GM23248 (cell line): ENCODE measurements around the gene UQCRQ.

Source experiments
- EZH2 ChIP-seq: fragments of 200-600 bp; sonication (generic); IDR thresholded peaks from 2 replicates; pipeline ENCODE4 v1.6.1; 2018; ENCODE audit warnings: antibody characterized with exemption, mild to moderate bottlenecking; ENCODE audit not compliant: insufficient read depth, poor library complexity, severe bottlenecking
- EZH2phosphoT487 ChIP-seq: fragments of 200-600 bp; sonication (generic); IDR thresholded peaks from 2 replicates; pipeline ENCODE4 v1.6.1; 2018; ENCODE audit warnings: antibody characterized with exemption, moderate library complexity, mild to moderate bottlenecking, low read depth; ENCODE audit not compliant: insufficient read depth

DNA sequence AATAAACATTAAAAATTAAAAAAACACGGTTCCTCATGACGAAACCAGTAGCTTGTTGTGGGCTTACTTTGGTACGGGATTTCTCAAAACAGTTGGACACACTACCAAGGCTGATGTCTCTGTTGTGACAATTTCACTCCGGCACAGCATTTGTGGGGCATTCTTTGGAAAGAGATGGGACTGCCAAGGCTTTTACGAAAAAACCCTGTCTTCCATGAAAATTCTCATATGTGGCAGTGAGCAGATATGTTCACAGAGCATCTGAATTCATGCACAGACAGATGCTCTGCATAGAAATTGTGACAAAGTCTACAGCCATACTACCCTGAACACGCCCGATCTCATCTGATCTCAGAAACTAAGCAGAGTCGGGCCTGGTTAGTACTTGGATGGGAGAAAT lies 18.2 kb upstream of the UQCRQ start:
- no peak for TF ChIP-seq EZH2
- TF ChIP-seq EZH2phosphoT487: no peak
